ENCODE results near the gene ARHGEF7. TPM values are rescaled to one million over a fixed set of nuclear protein-coding genes. Genes with fewer than 3 reads are reported as not detected.

The ARHGEF7 gene
- total RNA-seq, 2 experiments from 2014 or later = 39.5 to 51.3 TPM

GRCh38 chr13:111346101-111346680 is 231.1 kb downstream of the ARHGEF7 start:
- POLR2A ChIA-PET = no interaction called here
- Histone ChIP-seq H3K9me3 (ENCODE audit: low read length) (no peaks in the 10 kb centered on the region), H3K4me3 (ENCODE audit: low read depth, low read length, poor library complexity, severe bottlenecking) (no peak overlapping the region), H3K79me2 (ENCODE audit: insufficient read depth, low read depth, low read length) (no peaks in the 10 kb centered on the region), H3K4me1 (ENCODE audit: insufficient read depth, low read length, poor library complexity, severe bottlenecking) (no peaks in the 10 kb centered on the region), H3K36me3 (ENCODE audit: insufficient read depth, low read length) (no peaks in the 10 kb centered on the region), H2AFZ (ENCODE audit: low read length) (no peak overlapping the region), H3K27ac (ENCODE audit: low read depth, low read length, poor library complexity, severe bottlenecking) (no peak overlapping the region), H3K4me2 (ENCODE audit: low read length) (no peak overlapping the region), H4K20me1 (ENCODE audit: insufficient read depth, low read length) (no peaks in the 10 kb centered on the region), H3K9me2 (ENCODE audit: insufficient read depth, low read length) (no peaks in the 10 kb centered on the region)
- BruUV-seq (replicated peaks) = no TSS peak
- no peak for TF ChIP-seq CTCF (conservative IDR thresholded peaks at IDR 0.05; ENCODE audit: low read length)
- no peak for TF ChIP-seq EZH2phosphoT487 (IDR thresholded peaks at IDR 0.05; ENCODE audit: borderline replicate concordance, low read depth, low read length)
- no peak for DNase-seq (ENCODE audit: low spot score)
- CTCF ChIA-PET (ENCODE audit: unreplicated experiment) = no interaction called here
- intact Hi-C loops (cut with micrococcal nuclease; ENCODE audit: unreplicated experiment) = no loop called here

- no peaks in the 10 kb centered on the region for H3K79me2 ChIP-seq (ENCODE audit: insufficient read depth, low read depth, low read length)
- no peak overlapping the region for H3K4me3 ChIP-seq (ENCODE audit: low read depth, low read length, poor library complexity, severe bottlenecking)
- no peak overlapping the region for H2AFZ ChIP-seq (ENCODE audit: low read length)
- H3K4me2 ChIP-seq (ENCODE audit: low read length) = no peak overlapping the region
- no peaks in the 10 kb centered on the region for H3K9me3 ChIP-seq (ENCODE audit: low read length)
- no peak overlapping the region for H3K27ac ChIP-seq (ENCODE audit: low read depth, low read length, poor library complexity, severe bottlenecking)
- H3K36me3 ChIP-seq (ENCODE audit: insufficient read depth, low read length) = no peaks in the 10 kb centered on the region
- no TSS peak for BruUV-seq (replicated peaks)
- no peak for TF ChIP-seq CTCF (conservative IDR thresholded peaks at IDR 0.05; ENCODE audit: low read length)
- TF ChIP-seq EZH2phosphoT487 (IDR thresholded peaks at IDR 0.05; ENCODE audit: borderline replicate concordance, low read depth, low read length) = no peak
- intact Hi-C loops (cut with micrococcal nuclease; ENCODE audit: unreplicated experiment) = no loop called here
- POLR2A ChIA-PET = no interaction called here
- H4K20me1 ChIP-seq (ENCODE audit: insufficient read depth, low read length) = no peaks in the 10 kb centered on the region
- no peak for DNase-seq (ENCODE audit: low spot score)
- CTCF ChIA-PET (ENCODE audit: unreplicated experiment) = no interaction called here
- no peaks in the 10 kb centered on the region for H3K4me1 ChIP-seq (ENCODE audit: insufficient read depth, low read length, poor library complexity, severe bottlenecking)
- H3K9me2 ChIP-seq (ENCODE audit: insufficient read depth, low read length) = no peaks in the 10 kb centered on the region
These were observed 232.3 kb downstream of the ARHGEF7 start for GRCh38 chr13:111347438-111347837.

- Histone ChIP-seq H3K4me3 (ENCODE audit: low read depth, low read length, poor library complexity, severe bottlenecking) (no peak overlapping the region), H3K9me2 (ENCODE audit: insufficient read depth, low read length) (no peaks in the 10 kb centered on the region), H4K20me1 (ENCODE audit: insufficient read depth, low read length) (no peaks in the 10 kb centered on the region), H3K4me1 (ENCODE audit: insufficient read depth, low read length, poor library complexity, severe bottlenecking) (no peaks in the 10 kb centered on the region), H3K79me2 (ENCODE audit: insufficient read depth, low read depth, low read length) (no peaks in the 10 kb centered on the region), H3K36me3 (ENCODE audit: insufficient read depth, low read length) (no peaks in the 10 kb centered on the region), H2AFZ (ENCODE audit: low read length) (no peak overlapping the region), H3K9me3 (ENCODE audit: low read length) (no peaks in the 10 kb centered on the region), H3K27ac (ENCODE audit: low read depth, low read length, poor library complexity, severe bottlenecking) (no peak overlapping the region), H3K4me2 (ENCODE audit: low read length) (no peak overlapping the region)
- BruUV-seq (replicated peaks) = no TSS peak
- TF ChIP-seq EZH2phosphoT487 (IDR thresholded peaks at IDR 0.05; ENCODE audit: borderline replicate concordance, low read depth, low read length) = no peak
- TF ChIP-seq CTCF (conservative IDR thresholded peaks at IDR 0.05; ENCODE audit: low read length) = no peak
- intact Hi-C loops (cut with micrococcal nuclease; ENCODE audit: unreplicated experiment) = no loop called here
- DNase-seq (ENCODE audit: low spot score) = no peak
- ChIA-PET POLR2A (no interaction called here), CTCF (ENCODE audit: unreplicated experiment) (no interaction called here)
These were observed 238.4 kb downstream of the ARHGEF7 start for GRCh38 chr13:111353508-111353907.
